Heart left ventricle (tissue), 13 donors: ENCODE data around the gene SPO11.

Experiments used
- CTCF ChIP-seq, 12 donors: fragments of 200-600 bp; sonication (generic) in 4 of 12; IDR thresholded peaks; one replicate each; pipeline versions ENCODE4 v1.5.0 to v1.8.0; 2018 to 2022; ENCODE audit warnings: antibody characterized with exemption in 12 of 12, mild to moderate bottlenecking in 5 of 12
- POLR2A ChIP-seq, 2 donors: fragments of 450-650 bp; IDR thresholded peaks; one replicate each; pipeline ENCODE4 v1.6.1; 2017; ENCODE audit warnings: antibody characterized with exemption in 2 of 2, mild to moderate bottlenecking in 2 of 2, moderate library complexity in 2 of 2
- donor health status: ischemic (EF 13 %, LVEDD 7.1; RV severe dilation, severe dysfunction).
- donor health status: DM: no; HTN: yes; CAD: no.
- donor health status: DM: no; HTN: no; CAD: no.
- donor health status: ischemic (EF 25% LVEDD 6.9; RV normal size, moderate dysfunction).
- donor health status: ischemic (EF 25% LVEDD 5.7; RV mildly dilated, moderate dysfunction).
- donor health status: ischemic (EF 35%, LVEDD 5.7; RV mildly dilated, moderate dysfunction).
- donor health status: nonischemic (EF 11% LVEDD 7.7; RV severe dilation, severe dysfunction).
- donor health status: DM: yes; HTN: yes; CAD: no.
- donor health status: PGD.
- donor health status: ischemic (EF 29% LVEDD 5.4; RV normal size, mild dysfunction).
- donor health status: nonischemic (EF 23%, LVEDD 6.1; RV moderate dilation, normal function).

- TF ChIP-seq CTCF (IDR thresholded peaks at IDR 0.05) (no peak), POLR2A (IDR thresholded peaks at IDR 0.05) (no peak)
Observed at GRCh38 chr20:57383447-57384347, 54.1 kb downstream of the SPO11 start.
